Measurements from ENCODE around the gene TEX101. TPM values are rescaled to one million over a fixed set of nuclear protein-coding genes. Genes with fewer than 3 reads are reported as not detected.
"Not testable (repeated sequence)": the region's sequence is repeated elsewhere in the genome, so short reads cannot be mapped to it uniquely, and the experiment has no call there.

Gene TEX101
- total RNA-seq, 3 donors from 2014 or later = not detected

GRCh38 chr19:43433358-43433673, 18.6 kb downstream of the TEX101 start:
- TF ChIP-seq CTCF (IDR thresholded peaks at IDR 0.05) = no peak
- no peak for TF ChIP-seq POLR2AphosphoS5 (IDR thresholded peaks at IDR 0.05)
- TF ChIP-seq POLR2A (IDR thresholded peaks at IDR 0.05) = no peak
- intact Hi-C loops (cut with DNase I; ENCODE audit: low total_unique reads) = no loop called here

GRCh38 chr19:43433689-43434088, 19.0 kb downstream of the TEX101 start:
- Histone ChIP-seq H3K4me1 (no peaks in the 10 kb centered on the region), H3K4me3 (no peak overlapping the region), H3K36me3 (no peaks in the 10 kb centered on the region), H3K27ac (no peak overlapping the region), H3K27me3 (no peaks in the 10 kb centered on the region), H3K9me3 (no peaks in the 10 kb centered on the region)
- DNase-seq (ENCODE audit: low spot score in 2 of 2) = no peak
- intact Hi-C loops (cut with DNase I; ENCODE audit: low total_unique reads) = no loop called here
- no peak for TF ChIP-seq POLR2A (IDR thresholded peaks at IDR 0.05)
- TF ChIP-seq CTCF (IDR thresholded peaks at IDR 0.05) = no peak
- TF ChIP-seq POLR2AphosphoS5 (IDR thresholded peaks at IDR 0.05) = no peak

More at GRCh38 chr19:43433358-43433673, 18.6 kb downstream of the TEX101 start:
- no peaks in the 10 kb centered on the region for H3K36me3 ChIP-seq
- H3K27me3 ChIP-seq = no peaks in the 10 kb centered on the region
- no peak overlapping the region for H3K27ac ChIP-seq
- H3K4me3 ChIP-seq = no peak overlapping the region
- H3K9me3 ChIP-seq = no peaks in the 10 kb centered on the region
- H3K4me1 ChIP-seq = no peaks in the 10 kb centered on the region
- no peak for DNase-seq (ENCODE audit: low spot score in 2 of 2)

- DNase-seq (ENCODE audit: low spot score in 2 of 2) = no peak
- Histone ChIP-seq H3K4me1 (peaks cover 0 to 4% of the 10 kb centered on the region in 2 donors), H3K36me3 (no peaks in the 10 kb centered on the region), H3K27me3 (no peaks in the 10 kb centered on the region), H3K9me3 (no peaks in the 10 kb centered on the region), H3K4me3 (no peak overlapping the region), H3K27ac (no peak overlapping the region)
- TF ChIP-seq POLR2AphosphoS5 (IDR thresholded peaks at IDR 0.05) = no peak
- no peak for TF ChIP-seq POLR2A (IDR thresholded peaks at IDR 0.05)
- TF ChIP-seq CTCF (IDR thresholded peaks at IDR 0.05) = no peak
- intact Hi-C loops (cut with DNase I; ENCODE audit: low total_unique reads) = no loop called here
Measured at GRCh38 chr19:43435775-43436174, 21.1 kb downstream of the TEX101 start.

- H3K4me1 ChIP-seq; H3K27me3 ChIP-seq; H3K27ac ChIP-seq; H3K4me3 ChIP-seq; H3K9me3 ChIP-seq; H3K36me3 ChIP-seq; DNase-seq (ENCODE audit: low spot score in 2 of 2); intact Hi-C loops (cut with DNase I; ENCODE audit: low total_unique reads): not testable (repeated sequence)
Measured at GRCh38 chr19:43437284-43437683, 22.6 kb downstream of the TEX101 start.

- no peak for TF ChIP-seq POLR2AphosphoS5 (IDR thresholded peaks at IDR 0.05)
- TF ChIP-seq POLR2A (IDR thresholded peaks at IDR 0.05) = no peak
- no peak for TF ChIP-seq CTCF (IDR thresholded peaks at IDR 0.05)
- H3K4me3 ChIP-seq = no peak overlapping the region
Measured at GRCh38 chr19:43437712-43438111, 23.0 kb downstream of the TEX101 start.

More at GRCh38 chr19:43437712-43438111, 23.0 kb downstream of the TEX101 start:
- H3K36me3 ChIP-seq = no peaks in the 10 kb centered on the region
- DNase-seq (ENCODE audit: low spot score in 2 of 2) = no peak
- H3K27me3 ChIP-seq = no peaks in the 10 kb centered on the region
- no peak overlapping the region for H3K27ac ChIP-seq
- peaks cover 0 to 4% of the 10 kb centered on the region in 2 donors for H3K4me1 ChIP-seq
- intact Hi-C loops (cut with DNase I; ENCODE audit: low total_unique reads) = no loop called here
- H3K9me3 ChIP-seq = no peaks in the 10 kb centered on the region

Measured in breast epithelium (tissue), 4 donors.